UCSD-AML1 (cell line): ENCODE measurements around the gene RAB6B.

Experiments used
- DNase-seq: peaks from one replicate; lab custom pipeline; 2025; ENCODE audit not compliant: unreplicated experiment; lab: John Stamatoyannopoulos, UW

The RAB6B gene

DNA sequence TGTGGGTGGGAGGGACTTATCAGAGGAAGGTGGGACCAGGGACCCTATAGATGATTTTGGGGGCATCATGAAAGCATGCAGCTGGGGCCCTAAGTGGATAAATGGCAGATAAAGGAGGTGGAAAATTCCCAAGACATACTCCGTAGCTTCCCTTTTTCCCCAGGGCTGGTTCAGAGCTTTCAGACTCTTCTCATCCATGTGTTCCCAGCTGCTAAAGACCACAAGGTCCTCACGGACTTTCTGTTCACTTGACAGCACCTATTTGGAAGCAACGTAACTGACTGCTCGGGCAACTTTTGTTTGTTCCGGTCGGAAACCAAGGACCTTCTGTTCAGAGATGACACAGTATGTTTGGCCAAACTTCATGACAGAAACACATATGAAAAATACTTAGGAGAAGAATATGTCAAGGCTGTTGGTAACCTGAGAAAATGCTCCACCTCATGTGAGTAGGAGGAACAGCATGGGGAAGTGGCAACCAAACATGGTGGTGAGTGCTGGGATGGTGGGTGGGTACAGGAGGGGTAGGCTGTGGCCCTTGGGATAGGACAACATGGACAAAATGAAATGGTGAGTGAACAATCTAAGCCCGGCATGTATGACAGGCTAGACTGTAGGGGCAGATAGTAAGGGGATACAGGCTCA is 118.8 kb downstream of the RAB6B start:
- no peak for DNase-seq

DNA sequence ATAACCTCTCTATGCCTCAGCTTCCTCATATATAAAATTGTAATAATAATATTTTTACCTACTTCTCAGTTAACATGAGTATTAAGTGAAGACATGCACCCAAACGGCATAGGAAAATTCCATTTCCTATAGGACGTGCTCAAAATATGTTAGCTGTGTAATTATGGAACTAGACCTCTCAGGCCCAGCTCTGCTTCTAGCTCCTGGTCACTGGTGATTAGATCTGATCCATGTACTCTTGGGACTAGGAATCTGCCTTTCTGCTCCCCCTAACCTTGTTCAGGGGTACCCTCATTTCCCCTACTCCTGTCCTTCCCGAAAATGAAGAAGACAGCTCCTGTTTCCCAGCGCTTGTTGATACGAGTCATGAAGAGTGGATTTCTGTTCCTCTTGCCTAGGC is 119.8 kb downstream of the RAB6B start:
- DNase-seq, result no peak

DNA sequence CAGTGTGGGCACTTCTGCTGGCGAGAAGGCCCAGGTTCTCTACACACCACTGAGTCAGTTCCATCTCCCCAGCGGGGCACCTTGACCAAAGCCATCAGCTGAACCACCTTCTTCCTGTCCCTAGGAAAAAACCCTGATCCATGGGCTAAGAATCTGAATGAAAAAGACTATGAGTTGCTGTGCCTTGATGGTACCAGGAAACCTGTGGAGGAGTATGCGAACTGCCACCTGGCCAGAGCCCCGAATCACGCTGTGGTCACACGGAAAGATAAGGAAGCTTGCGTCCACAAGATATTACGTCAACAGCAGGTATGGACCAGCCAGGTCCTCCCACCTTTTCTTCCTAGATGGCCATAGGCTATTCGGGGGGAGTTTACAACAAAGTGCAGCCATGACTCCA is 120.4 kb downstream of the RAB6B start:
- DNase-seq, result no peak
